HL-60 (cell line): ENCODE measurements around the gene CRIP3.

ENCODE experiments used
- DNase-seq, 2 experiments: peaks; one replicate each; pipeline ENCODE4 v3.0.0-alpha.2; 2010 to 2020; ENCODE audit warnings: low read depth in 1 of 2, low spot score in 1 of 2
- H3K27ac ChIP-seq: fragments of 250-450 bp; sonication (Bioruptor Pico); replicated peaks from 2 replicates; pipeline ENCODE4 v1.5.1; 2020; ENCODE audit warnings: mild to moderate bottlenecking, moderate library complexity
- H3K27me3 ChIP-seq: fragments of 250-450 bp; sonication (Bioruptor Pico); 2 replicates; pipeline ENCODE4 v1.5.1; 2021; ENCODE audit warnings: mild to moderate bottlenecking, moderate library complexity; ENCODE audit not compliant: insufficient read depth, poor library complexity, severe bottlenecking
- H3K4me3 ChIP-seq: replicated peaks from 2 replicates; pipeline ENCODE4 v1.5.1; 2011; ENCODE audit warnings: mild to moderate bottlenecking, control low read depth, low read length; ENCODE audit not compliant: insufficient read depth
- CTCF ChIP-seq: IDR thresholded peaks from one replicate; pipeline ENCODE4 v1.5.1; 2011; ENCODE audit warnings: low read length, control low read depth, inconsistent platforms; ENCODE audit not compliant: insufficient read depth
- GABPA ChIP-seq: IDR thresholded peaks from 2 replicates; pipeline ENCODE4 v1.6.1; 2012; ENCODE audit warnings: low read depth
- POLR2AphosphoS5 ChIP-seq: IDR thresholded peaks from 2 replicates; pipeline ENCODE4 v1.6.1; 2012; ENCODE audit warnings: low read depth
- REST ChIP-seq: IDR thresholded peaks from 2 replicates; pipeline ENCODE4 v1.6.1; 2012; ENCODE audit warnings: low read depth; ENCODE audit not compliant: insufficient replicate concordance
- SPI1 ChIP-seq: IDR thresholded peaks from 2 replicates; pipeline ENCODE4 v1.6.1; 2012; ENCODE audit warnings: low read depth, mild to moderate bottlenecking, borderline replicate concordance

The CRIP3 gene

GRCh38 chr6:43273707-43274106, 34.9 kb downstream of the CRIP3 start:
- H3K27ac ChIP-seq: no peak overlapping the region
- TF ChIP-seq SPI1 (no peak), GABPA (no peak), CTCF (no peak), REST (no peak), POLR2AphosphoS5 (no peak)
- H3K27me3 ChIP-seq: peaks cover 72% of the 10 kb centered on the region
- H3K4me3 ChIP-seq: no peak overlapping the region
- no peak for DNase-seq

GRCh38 chr6:43271944-43272343, 36.7 kb downstream of the CRIP3 start:
- no peak overlapping the region for H3K4me3 ChIP-seq
- no peak for DNase-seq
- TF ChIP-seq REST: no peak
- TF ChIP-seq POLR2AphosphoS5: no peak
- TF ChIP-seq GABPA: no peak
- no peak for TF ChIP-seq CTCF
- no peak for TF ChIP-seq SPI1
- H3K27me3 ChIP-seq: peaks cover 74% of the 10 kb centered on the region
- no peak overlapping the region for H3K27ac ChIP-seq

GRCh38 chr6:43271103-43271815, 37.4 kb downstream of the CRIP3 start:
- Histone ChIP-seq H3K27me3 (peaks cover 67% of the 10 kb centered on the region), H3K4me3 (no peak overlapping the region), H3K27ac (no peak overlapping the region)
- TF ChIP-seq CTCF (no peak), POLR2AphosphoS5 (no peak), SPI1 (no peak), REST (no peak), GABPA (no peak)
- no peak for DNase-seq
